Measurements from ENCODE around the gene ENOSF1.
"Not testable (repeated sequence)": the region's sequence is repeated elsewhere in the genome, so short reads cannot be mapped to it uniquely, and the experiment has no call there.

ENOSF1 gene

DNA sequence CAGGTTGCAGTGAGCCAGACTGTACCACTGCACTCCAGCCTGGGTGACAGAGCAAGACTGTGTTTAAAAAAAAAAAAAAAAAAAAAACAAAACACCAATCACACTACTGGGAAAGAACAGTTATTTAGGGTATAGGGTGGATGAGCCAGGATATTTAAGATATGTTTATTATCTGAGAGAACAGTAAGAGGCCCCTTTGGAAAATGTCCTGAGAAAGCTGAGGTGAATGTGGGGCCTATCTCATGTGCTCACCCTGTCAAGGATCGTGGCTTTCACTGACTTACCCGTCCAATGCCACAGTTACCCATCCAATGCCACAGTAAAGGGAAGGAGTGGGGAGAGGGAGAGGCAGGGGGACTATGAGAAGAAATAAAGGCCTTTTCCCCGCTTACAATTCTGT lies 19.9 kb upstream of the ENOSF1 start:
- no peaks in the 10 kb centered on the region for H3K4me1 ChIP-seq (ENCODE audit: insufficient read depth, insufficient read length)
- no peak overlapping the region for H3K4me3 ChIP-seq (ENCODE audit: insufficient read length, low read depth)
- H3K27me3 ChIP-seq (ENCODE audit: insufficient read depth, insufficient read length): no peaks in the 10 kb centered on the region
- H3K9ac ChIP-seq (ENCODE audit: insufficient read length, low read depth): no peak overlapping the region
- no peaks in the 10 kb centered on the region for H3K9me3 ChIP-seq (ENCODE audit: insufficient read depth, low read length)
- TF ChIP-seq YY1 (IDR thresholded peaks at IDR 0.05; ENCODE audit: insufficient read depth, insufficient read length): no peak
- TF ChIP-seq ZNF274 (IDR thresholded peaks at IDR 0.05; ENCODE audit: low read depth, low read length): no peak
- no peak for TF ChIP-seq SUZ12 (IDR thresholded peaks at IDR 0.05; ENCODE audit: extremely low read depth, insufficient read depth, insufficient read length)
- H3K36me3 ChIP-seq (ENCODE audit: insufficient read depth, insufficient read length, low read length): peaks cover 29% of the 10 kb centered on the region
- no peak for DNase-seq (ENCODE audit: low read depth, low spot score)

DNA sequence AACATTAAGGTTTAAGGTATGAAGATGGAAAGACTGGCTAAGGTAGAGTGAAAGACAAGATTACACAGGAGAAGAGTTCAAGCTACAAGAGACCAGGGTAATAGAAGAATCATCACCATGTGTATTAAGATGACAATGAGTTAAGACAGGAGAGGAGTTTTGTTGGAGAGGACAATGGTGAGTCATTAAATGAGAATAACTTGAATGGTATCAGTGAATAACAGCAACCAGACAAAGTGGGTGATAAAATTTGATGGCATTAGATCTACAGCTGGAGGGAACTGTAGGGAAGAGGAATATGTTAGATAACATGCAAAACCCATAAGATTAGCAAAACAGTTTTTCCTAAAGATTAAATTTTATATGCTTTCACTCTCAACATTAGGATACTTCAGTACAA lies 18.8 kb upstream of the ENOSF1 start:
- no peaks in the 10 kb centered on the region for H3K27me3 ChIP-seq (ENCODE audit: insufficient read depth, insufficient read length)
- H3K9me3 ChIP-seq (ENCODE audit: insufficient read depth, low read length): no peaks in the 10 kb centered on the region
- no peak for DNase-seq (ENCODE audit: low read depth, low spot score)
- no peak for TF ChIP-seq ZNF274 (IDR thresholded peaks at IDR 0.05; ENCODE audit: low read depth, low read length)
- no peak for TF ChIP-seq YY1 (IDR thresholded peaks at IDR 0.05; ENCODE audit: insufficient read depth, insufficient read length)
- TF ChIP-seq SUZ12 (IDR thresholded peaks at IDR 0.05; ENCODE audit: extremely low read depth, insufficient read depth, insufficient read length): no peak
- H3K9ac ChIP-seq (ENCODE audit: insufficient read length, low read depth): no peak overlapping the region
- no peak overlapping the region for H3K4me3 ChIP-seq (ENCODE audit: insufficient read length, low read depth)
- H3K4me1 ChIP-seq (ENCODE audit: insufficient read depth, insufficient read length): no peaks in the 10 kb centered on the region
- peaks cover 20% of the 10 kb centered on the region for H3K36me3 ChIP-seq (ENCODE audit: insufficient read depth, insufficient read length, low read length)

DNA sequence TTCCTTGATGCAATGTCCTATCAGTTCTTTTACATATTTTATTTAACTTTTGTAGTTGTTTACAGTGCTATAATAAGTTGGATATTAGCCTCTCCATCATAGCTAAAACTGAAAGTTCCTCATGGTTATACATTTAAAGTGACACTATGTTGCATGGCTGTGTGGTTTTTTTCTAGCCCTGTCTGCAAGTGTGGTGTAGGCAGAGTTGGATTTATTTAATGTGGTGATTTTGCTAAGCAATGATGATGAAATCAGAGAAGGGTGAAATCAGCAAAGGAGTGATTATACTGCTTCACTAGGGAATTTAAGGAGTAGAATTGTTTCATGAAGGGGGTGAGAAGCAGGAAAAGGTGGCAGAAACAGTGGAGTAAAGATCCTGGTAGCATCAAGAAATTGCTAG lies 18.3 kb upstream of the ENOSF1 start:
- Histone ChIP-seq H3K4me3 (ENCODE audit: insufficient read length, low read depth) (no peak overlapping the region), H3K9ac (ENCODE audit: insufficient read length, low read depth) (no peak overlapping the region)
- TF ChIP-seq SUZ12 (IDR thresholded peaks at IDR 0.05; ENCODE audit: extremely low read depth, insufficient read depth, insufficient read length) (no peak), ZNF274 (IDR thresholded peaks at IDR 0.05; ENCODE audit: low read depth, low read length) (no peak), YY1 (IDR thresholded peaks at IDR 0.05; ENCODE audit: insufficient read depth, insufficient read length) (no peak)

DNA sequence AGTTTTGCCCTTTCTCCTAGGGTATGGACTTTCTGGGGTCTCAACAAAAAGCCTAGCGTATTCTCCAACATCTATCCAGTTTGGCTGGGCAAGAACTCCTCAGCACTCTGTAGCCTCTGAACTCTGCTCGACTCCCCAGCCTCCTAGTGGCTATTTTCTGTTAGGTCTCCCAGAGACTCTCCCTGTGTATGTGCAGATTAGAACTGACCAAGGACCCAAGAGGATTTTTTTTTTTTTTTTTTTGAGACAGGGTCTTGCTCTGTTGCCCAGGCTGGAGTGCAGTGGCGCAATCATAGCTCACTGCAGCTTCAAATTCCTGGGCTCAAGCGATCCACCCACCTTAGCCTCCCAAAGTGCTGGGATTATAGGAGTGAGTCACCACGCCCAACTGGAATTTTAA lies 17.7 kb upstream of the ENOSF1 start:
- H3K9me3 ChIP-seq (ENCODE audit: insufficient read depth, low read length); H3K9ac ChIP-seq (ENCODE audit: insufficient read length, low read depth); H3K4me1 ChIP-seq (ENCODE audit: insufficient read depth, insufficient read length); DNase-seq (ENCODE audit: low read depth, low spot score); H3K4me3 ChIP-seq (ENCODE audit: insufficient read length, low read depth); H3K27me3 ChIP-seq (ENCODE audit: insufficient read depth, insufficient read length): not testable (repeated sequence)
- H3K36me3 ChIP-seq (ENCODE audit: insufficient read depth, insufficient read length, low read length): peaks cover 14% of the 10 kb centered on the region

More for the DNA sequence above, 18.3 kb upstream of the ENOSF1 start:
- Histone ChIP-seq H3K4me1 (ENCODE audit: insufficient read depth, insufficient read length) (no peaks in the 10 kb centered on the region), H3K36me3 (ENCODE audit: insufficient read depth, insufficient read length, low read length) (peaks cover 18% of the 10 kb centered on the region), H3K27me3 (ENCODE audit: insufficient read depth, insufficient read length) (no peaks in the 10 kb centered on the region), H3K9me3 (ENCODE audit: insufficient read depth, low read length) (no peaks in the 10 kb centered on the region)
- DNase-seq (ENCODE audit: low read depth, low spot score): no peak

DNA sequence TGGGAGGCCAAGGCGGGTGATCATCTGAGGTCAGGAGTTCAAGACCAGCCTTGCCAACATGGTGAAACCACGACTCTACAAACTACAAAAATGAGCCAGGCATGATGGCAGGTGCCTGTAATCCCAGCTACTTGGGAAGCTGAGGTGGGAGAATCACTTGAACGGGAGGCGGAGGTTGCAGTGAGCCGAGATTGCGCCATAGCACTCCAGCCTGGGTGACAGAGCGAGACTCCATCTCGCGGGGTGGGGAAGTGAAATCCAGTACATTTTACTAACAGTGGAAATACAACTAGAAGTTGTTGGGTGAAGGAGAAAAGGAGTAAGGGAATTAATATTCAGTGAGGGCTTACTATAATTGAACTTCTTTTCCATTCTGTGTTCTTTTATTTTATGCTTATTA lies 13.2 kb upstream of the ENOSF1 start:
- no peak for TF ChIP-seq SUZ12 (IDR thresholded peaks at IDR 0.05; ENCODE audit: extremely low read depth, insufficient read depth, insufficient read length)
- TF ChIP-seq YY1 (IDR thresholded peaks at IDR 0.05; ENCODE audit: insufficient read depth, insufficient read length): no peak
- TF ChIP-seq ZNF274 (IDR thresholded peaks at IDR 0.05; ENCODE audit: low read depth, low read length): no peak
- no peaks in the 10 kb centered on the region for H3K4me1 ChIP-seq (ENCODE audit: insufficient read depth, insufficient read length)
- no peak overlapping the region for H3K9ac ChIP-seq (ENCODE audit: insufficient read length, low read depth)
- no peaks in the 10 kb centered on the region for H3K9me3 ChIP-seq (ENCODE audit: insufficient read depth, low read length)
- no peak for DNase-seq (ENCODE audit: low read depth, low spot score)
- no peak overlapping the region for H3K4me3 ChIP-seq (ENCODE audit: insufficient read length, low read depth)
- peaks cover 7% of the 10 kb centered on the region for H3K36me3 ChIP-seq (ENCODE audit: insufficient read depth, insufficient read length, low read length)
- H3K27me3 ChIP-seq (ENCODE audit: insufficient read depth, insufficient read length): no peaks in the 10 kb centered on the region

DNA sequence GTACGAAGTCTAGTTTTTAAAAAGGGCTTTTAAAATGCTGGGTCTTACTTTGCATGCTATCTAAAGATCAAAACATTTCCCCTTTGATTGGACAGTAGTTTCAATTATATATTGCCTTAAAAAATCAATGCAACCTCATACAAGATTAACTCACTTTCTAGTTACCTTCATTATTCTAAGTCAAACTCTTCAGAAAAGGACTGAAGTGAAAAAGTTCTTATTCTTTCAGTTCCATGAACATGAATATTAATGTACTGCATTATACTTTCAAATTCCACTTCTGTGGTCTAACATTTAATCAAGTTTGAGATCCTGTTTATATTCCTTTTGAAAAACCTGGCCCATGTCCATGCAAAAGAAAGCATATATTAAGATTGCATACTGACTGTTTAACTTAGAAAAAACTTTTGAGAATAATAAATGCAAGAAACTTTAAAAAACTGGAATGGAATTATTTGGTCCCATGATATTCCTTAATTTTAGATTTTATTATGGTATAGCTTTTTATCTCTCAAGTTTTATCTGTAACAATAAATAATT lies 11.2 kb upstream of the ENOSF1 start:
- H3K4me3 ChIP-seq (ENCODE audit: insufficient read length, low read depth): no peak overlapping the region
- H3K9ac ChIP-seq (ENCODE audit: insufficient read length, low read depth): no peak overlapping the region
- no peak for DNase-seq (ENCODE audit: low read depth, low spot score)
- H3K4me1 ChIP-seq (ENCODE audit: insufficient read depth, insufficient read length): no peaks in the 10 kb centered on the region
- peaks cover 5% of the 10 kb centered on the region for H3K36me3 ChIP-seq (ENCODE audit: insufficient read depth, insufficient read length, low read length)
- H3K27me3 ChIP-seq (ENCODE audit: insufficient read depth, insufficient read length): no peaks in the 10 kb centered on the region
- TF ChIP-seq ZNF274 (IDR thresholded peaks at IDR 0.05; ENCODE audit: low read depth, low read length) (no peak), SUZ12 (IDR thresholded peaks at IDR 0.05; ENCODE audit: extremely low read depth, insufficient read depth, insufficient read length) (no peak), YY1 (IDR thresholded peaks at IDR 0.05; ENCODE audit: insufficient read depth, insufficient read length) (no peak)
- no peaks in the 10 kb centered on the region for H3K9me3 ChIP-seq (ENCODE audit: insufficient read depth, low read length)

DNA sequence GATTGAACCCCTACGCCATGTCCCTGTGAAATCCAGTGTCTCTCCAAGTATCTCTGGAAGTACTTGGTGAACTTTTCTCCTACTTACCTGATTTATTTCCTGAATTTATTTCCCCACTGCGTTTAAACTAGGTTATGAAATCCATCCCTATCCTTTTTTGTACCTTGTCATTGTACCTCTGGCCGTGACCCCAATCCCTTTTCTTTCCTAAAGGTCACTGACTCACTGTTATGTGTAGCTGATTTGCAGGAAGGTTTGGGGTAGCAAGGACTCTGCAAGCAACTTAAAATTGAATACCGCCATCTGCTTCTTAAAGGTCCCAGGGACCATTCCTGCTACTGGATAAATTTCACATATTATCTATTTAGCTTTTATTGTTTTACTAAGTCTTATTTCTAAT lies 4.6 kb upstream of the ENOSF1 start:
- TF ChIP-seq ZNF274 (IDR thresholded peaks at IDR 0.05; ENCODE audit: low read depth, low read length) (no peak), YY1 (IDR thresholded peaks at IDR 0.05; ENCODE audit: insufficient read depth, insufficient read length) (no peak), SUZ12 (IDR thresholded peaks at IDR 0.05; ENCODE audit: extremely low read depth, insufficient read depth, insufficient read length) (no peak)
- H3K27me3 ChIP-seq (ENCODE audit: insufficient read depth, insufficient read length): no peaks in the 10 kb centered on the region
- H3K4me1 ChIP-seq (ENCODE audit: insufficient read depth, insufficient read length): no peaks in the 10 kb centered on the region
- DNase-seq (ENCODE audit: low read depth, low spot score): no peak
- H3K36me3 ChIP-seq (ENCODE audit: insufficient read depth, insufficient read length, low read length): no peaks in the 10 kb centered on the region
- H3K9me3 ChIP-seq (ENCODE audit: insufficient read depth, low read length): peaks cover 6% of the 10 kb centered on the region; the same call in 1 of the 2 replicates
- no peak overlapping the region for H3K9ac ChIP-seq (ENCODE audit: insufficient read length, low read depth)
- H3K4me3 ChIP-seq (ENCODE audit: insufficient read length, low read depth): no peak overlapping the region

DNA sequence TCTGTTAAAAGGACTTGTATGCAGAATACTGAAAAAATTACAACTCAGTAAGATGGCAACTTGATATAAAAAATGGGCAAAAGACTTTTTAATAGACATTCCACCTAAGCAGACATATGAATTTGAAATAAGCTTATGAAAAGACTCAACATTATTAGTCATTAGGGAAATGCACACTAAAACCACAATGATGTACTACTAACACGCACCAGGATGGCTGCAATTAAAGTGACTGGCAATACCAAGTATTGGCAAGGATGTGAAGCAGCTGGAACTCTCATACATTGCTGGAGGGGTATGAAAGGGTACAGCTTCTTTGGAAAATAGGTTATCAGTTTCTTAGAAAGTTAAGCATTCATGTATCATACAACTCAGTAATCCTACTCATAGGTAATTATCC lies 3.2 kb upstream of the ENOSF1 start:
- Histone ChIP-seq H3K9me3 (ENCODE audit: insufficient read depth, low read length) (peaks cover 6% of the 10 kb centered on the region; the same call in 1 of the 2 replicates), H3K9ac (ENCODE audit: insufficient read length, low read depth) (no peak overlapping the region), H3K4me1 (ENCODE audit: insufficient read depth, insufficient read length) (no peaks in the 10 kb centered on the region), H3K27me3 (ENCODE audit: insufficient read depth, insufficient read length) (no peaks in the 10 kb centered on the region), H3K4me3 (ENCODE audit: insufficient read length, low read depth) (no peak overlapping the region), H3K36me3 (ENCODE audit: insufficient read depth, insufficient read length, low read length) (peaks cover 1% of the 10 kb centered on the region)
- TF ChIP-seq SUZ12 (IDR thresholded peaks at IDR 0.05; ENCODE audit: extremely low read depth, insufficient read depth, insufficient read length) (no peak), ZNF274 (IDR thresholded peaks at IDR 0.05; ENCODE audit: low read depth, low read length) (no peak), YY1 (IDR thresholded peaks at IDR 0.05; ENCODE audit: insufficient read depth, insufficient read length) (no peak)
- no peak for DNase-seq (ENCODE audit: low read depth, low spot score)
